AG09319 (cell line): ENCODE data around the gene GOPC.

Experiments
- DNase-seq: peaks from one replicate; pipeline ENCODE4 v3.0.0-alpha.2; 2010; ENCODE audit warnings: low read depth; ENCODE audit errors: extremely low read depth
- TF ChIP-seq, protein P1 (sequence below): IDR thresholded peaks from 2 replicates; pipeline ENCODE4 v1.5.1; 2011; ENCODE audit warnings: low read depth, mild to moderate bottlenecking, inconsistent platforms, low read length, moderate library complexity

The GOPC gene

DNA sequence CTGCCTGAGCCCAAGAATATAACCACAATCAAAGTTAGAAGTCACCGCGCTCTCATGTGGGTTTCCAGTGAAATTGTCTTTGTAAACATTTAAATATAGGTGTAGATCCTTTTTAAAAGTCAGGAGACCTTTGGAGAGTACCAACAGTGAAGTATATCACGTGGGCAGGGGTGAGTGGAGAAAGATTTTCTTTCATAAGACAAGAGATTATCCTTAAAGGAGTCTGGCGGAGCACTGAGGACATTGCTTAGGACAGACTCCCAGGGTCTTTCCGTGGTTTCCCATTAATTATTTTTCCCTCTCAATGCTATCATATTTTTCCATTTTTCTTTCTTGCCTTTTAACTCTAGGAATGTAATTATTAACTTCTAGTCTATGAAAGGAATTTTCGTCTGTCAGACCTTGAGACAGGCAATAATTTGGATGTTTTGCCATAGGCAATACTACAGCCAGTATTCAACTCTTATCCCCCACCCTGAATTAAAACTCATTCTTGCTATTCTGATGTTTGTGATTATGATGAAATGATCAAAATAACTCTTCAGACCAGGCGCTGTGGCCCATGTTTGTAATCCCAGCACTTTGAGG, 88.4 kb downstream of the GOPC start:
- DNase-seq: no peak
- TF ChIP-seq, protein P1, sequence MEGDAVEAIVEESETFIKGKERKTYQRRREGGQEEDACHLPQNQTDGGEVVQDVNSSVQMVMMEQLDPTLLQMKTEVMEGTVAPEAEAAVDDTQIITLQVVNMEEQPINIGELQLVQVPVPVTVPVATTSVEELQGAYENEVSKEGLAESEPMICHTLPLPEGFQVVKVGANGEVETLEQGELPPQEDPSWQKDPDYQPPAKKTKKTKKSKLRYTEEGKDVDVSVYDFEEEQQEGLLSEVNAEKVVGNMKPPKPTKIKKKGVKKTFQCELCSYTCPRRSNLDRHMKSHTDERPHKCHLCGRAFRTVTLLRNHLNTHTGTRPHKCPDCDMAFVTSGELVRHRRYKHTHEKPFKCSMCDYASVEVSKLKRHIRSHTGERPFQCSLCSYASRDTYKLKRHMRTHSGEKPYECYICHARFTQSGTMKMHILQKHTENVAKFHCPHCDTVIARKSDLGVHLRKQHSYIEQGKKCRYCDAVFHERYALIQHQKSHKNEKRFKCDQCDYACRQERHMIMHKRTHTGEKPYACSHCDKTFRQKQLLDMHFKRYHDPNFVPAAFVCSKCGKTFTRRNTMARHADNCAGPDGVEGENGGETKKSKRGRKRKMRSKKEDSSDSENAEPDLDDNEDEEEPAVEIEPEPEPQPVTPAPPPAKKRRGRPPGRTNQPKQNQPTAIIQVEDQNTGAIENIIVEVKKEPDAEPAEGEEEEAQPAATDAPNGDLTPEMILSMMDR: no peak

DNA sequence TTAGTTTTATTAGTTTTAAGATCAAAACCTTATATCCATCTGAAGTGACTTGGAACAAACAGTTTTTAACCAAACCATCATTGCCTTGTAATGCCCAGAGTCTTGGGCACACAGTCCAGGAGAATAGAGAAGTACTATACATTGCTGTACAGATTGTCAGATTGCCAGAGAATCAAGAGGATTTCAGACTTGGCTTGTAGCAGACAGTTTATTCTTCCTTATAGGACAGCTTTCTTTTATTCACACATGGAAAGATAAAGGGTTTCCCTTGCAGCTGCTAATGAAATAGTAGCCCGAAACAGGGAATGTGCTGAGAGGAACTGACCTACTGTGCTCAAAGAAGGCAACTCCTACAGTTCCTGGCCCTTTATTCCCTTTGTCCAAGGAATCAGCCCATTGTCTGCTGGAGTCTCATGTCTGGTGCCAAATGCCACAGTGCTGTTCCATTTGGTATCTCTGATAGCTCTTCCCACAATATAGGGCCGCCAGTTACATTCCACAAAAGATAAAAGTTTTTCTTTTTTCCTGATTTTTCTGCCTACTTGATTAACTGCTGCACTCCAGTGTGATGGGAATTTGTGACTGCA, 89.2 kb downstream of the GOPC start:
- TF ChIP-seq, protein P1: no peak
- no peak for DNase-seq

DNA sequence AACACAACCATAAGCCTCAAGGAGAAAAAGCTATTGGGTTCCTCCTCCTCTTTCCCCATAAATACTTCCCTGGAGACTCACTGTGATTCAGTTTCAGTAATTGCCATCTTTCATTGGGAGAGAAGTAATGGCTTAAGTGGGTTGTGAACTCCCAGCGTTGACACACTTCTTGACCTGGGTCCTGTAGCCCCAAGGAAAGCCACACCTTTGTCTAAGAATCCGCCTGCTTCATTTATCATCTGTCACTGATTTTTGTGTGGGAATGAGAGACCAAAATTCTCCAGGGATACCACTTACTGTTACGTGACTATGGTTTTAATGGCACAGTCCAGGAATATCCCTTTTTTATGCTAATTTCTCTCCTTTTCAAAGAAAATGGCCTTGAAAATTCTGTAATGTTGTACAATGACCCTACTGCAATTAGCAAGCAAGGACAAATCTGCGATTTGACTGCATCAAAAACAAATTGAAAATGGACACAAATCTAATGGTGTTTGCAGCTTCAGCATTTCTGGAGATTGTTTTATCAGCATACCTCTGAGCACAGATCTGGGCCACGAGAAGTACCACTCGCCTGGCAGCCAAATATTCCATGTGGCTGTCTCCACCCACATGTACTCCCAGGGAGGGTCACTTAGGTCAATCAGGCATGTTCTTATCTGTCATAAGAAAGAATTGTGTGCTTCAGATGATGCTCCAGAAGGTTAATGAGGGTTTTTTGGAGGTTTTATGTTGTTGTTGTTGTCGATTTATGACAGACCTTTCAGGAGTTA, 90.1 kb downstream of the GOPC start:
- TF ChIP-seq, protein P1: no peak
- DNase-seq: no peak
